Stimulated activated effector memory CD8-positive, alpha-beta T cell treated with anti-CD3 and anti-CD28 coated beads, Interleukin-12 subunit alpha, Interleukin-12 subunit beta, amount 100 ng/mL, for 72 hours (primary cell): ENCODE measurements around the gene ZNF524.
A peak's percentile ranks its signal among the peaks of the same experiment; 100 is the strongest.

Experiments
- ATAC-seq: fragments of 150-1000 bp; cut with Tn5 transposase; 2 replicates; pipeline ENCODE4 v1.10.0; 2021
- DNase-seq, 2 donors: peaks; one replicate each; pipeline ENCODE4 v3.0.0; 2021 to 2022; ENCODE audit warnings: low spot score in 2 of 2
- H3K27ac Mint-ChIP-seq: one replicate; pipeline ENCODE4 v1.8.0; 2022; ENCODE audit warnings: mild to moderate bottlenecking, mixed read lengths
- H3K36me3 Mint-ChIP-seq: one replicate; pipeline ENCODE4 v1.8.0; 2022; ENCODE audit warnings: mild to moderate bottlenecking, mixed read lengths
- H3K4me1 Mint-ChIP-seq: one replicate; pipeline ENCODE4 v1.8.0; 2022; ENCODE audit warnings: mixed read lengths
- H3K4me3 Mint-ChIP-seq: one replicate; pipeline ENCODE4 v1.8.0; 2022; ENCODE audit warnings: mild to moderate bottlenecking, mixed read lengths
- H3K9me3 Mint-ChIP-seq: one replicate; pipeline ENCODE4 v1.8.0; 2022; ENCODE audit warnings: mixed read lengths

The ZNF524 gene

GRCh38 chr19:55605637-55606470, 5.8 kb downstream of the ZNF524 start, which contains the start of gene ZNF865:
ZNF865 (plus strand) TSS chr19:55605647; CDS start chr19:55613619, 7,972 bp downstream.
- DNase-seq (peak; percentile 40 to 85), ATAC-seq (peak; percentile 60)
- Mint-ChIP-seq H3K9me3 (no peaks in the 10 kb centered on the region), H3K27ac (peak within 1 kb of the TSS; percentile 94), H3K36me3 (peaks cover 50% of the 10 kb centered on the region), H3K4me3 (peak within 1 kb of the TSS; percentile 91), H3K4me1 (peaks cover 73% of the 10 kb centered on the region)

- peak overlapping the region; percentile 94 for H3K27ac Mint-ChIP-seq
- ATAC-seq (no peak), DNase-seq (no peak)
- peaks cover 44% of the 10 kb centered on the region for H3K36me3 Mint-ChIP-seq
- H3K9me3 Mint-ChIP-seq: no peaks in the 10 kb centered on the region
- H3K4me1 Mint-ChIP-seq: peaks cover 73% of the 10 kb centered on the region
- H3K4me3 Mint-ChIP-seq: peak overlapping the region; percentile 91
Observed at GRCh38 chr19:55606471-55606787, 6.3 kb downstream of the ZNF524 start.

- peaks cover 40% of the 10 kb centered on the region for H3K36me3 Mint-ChIP-seq
- no peaks in the 10 kb centered on the region for H3K9me3 Mint-ChIP-seq
- ATAC-seq (no peak), DNase-seq (no peak)
- peaks cover 73% of the 10 kb centered on the region for H3K4me1 Mint-ChIP-seq
- H3K4me3 Mint-ChIP-seq: peak overlapping the region; percentile 91
- peak overlapping the region; percentile 94 for H3K27ac Mint-ChIP-seq
Observed at GRCh38 chr19:55606817-55607216, 6.7 kb downstream of the ZNF524 start.

GRCh38 chr19:55609326-55609725, 9.2 kb downstream of the ZNF524 start:
- Mint-ChIP-seq H3K4me3 (no peak overlapping the region), H3K9me3 (no peaks in the 10 kb centered on the region), H3K27ac (no peak overlapping the region), H3K4me1 (peaks cover 75% of the 10 kb centered on the region), H3K36me3 (peaks cover 37% of the 10 kb centered on the region)
- DNase-seq: no peak
- no peak for ATAC-seq

GRCh38 chr19:55611300-55611982, 11.4 kb downstream of the ZNF524 start:
- H3K4me1 Mint-ChIP-seq: peaks cover 61% of the 10 kb centered on the region
- H3K9me3 Mint-ChIP-seq: no peaks in the 10 kb centered on the region
- H3K36me3 Mint-ChIP-seq: peaks cover 27% of the 10 kb centered on the region
- H3K4me3 Mint-ChIP-seq: no peak overlapping the region
- ATAC-seq: no peak
- H3K27ac Mint-ChIP-seq: peak overlapping the region; percentile 83
- DNase-seq: no peak

- H3K27ac Mint-ChIP-seq: peak overlapping the region; percentile 83
- ATAC-seq (no peak), DNase-seq (no peak)
- no peak overlapping the region for H3K4me3 Mint-ChIP-seq
- H3K36me3 Mint-ChIP-seq: peaks cover 27% of the 10 kb centered on the region
- H3K4me1 Mint-ChIP-seq: peaks cover 54% of the 10 kb centered on the region
- no peaks in the 10 kb centered on the region for H3K9me3 Mint-ChIP-seq
Observed at GRCh38 chr19:55611983-55612645, 12.0 kb downstream of the ZNF524 start.

GRCh38 chr19:55613396-55613795, 13.3 kb downstream of the ZNF524 start:
- no peaks in the 10 kb centered on the region for H3K9me3 Mint-ChIP-seq
- no peak for ATAC-seq
- no peak overlapping the region for H3K4me3 Mint-ChIP-seq
- H3K27ac Mint-ChIP-seq: peak overlapping the region; percentile 83
- no peak for DNase-seq
- H3K4me1 Mint-ChIP-seq: peaks cover 42% of the 10 kb centered on the region
- peaks cover 36% of the 10 kb centered on the region for H3K36me3 Mint-ChIP-seq

GRCh38 chr19:55613930-55614710, 14.0 kb downstream of the ZNF524 start:
- peaks cover 38% of the 10 kb centered on the region for H3K4me1 Mint-ChIP-seq
- no peak overlapping the region for H3K27ac Mint-ChIP-seq
- DNase-seq: no peak

GRCh38 chr19:55614711-55615542, 14.8 kb downstream of the ZNF524 start:
- no peaks in the 10 kb centered on the region for H3K9me3 Mint-ChIP-seq
- ATAC-seq: no peak

More at GRCh38 chr19:55613930-55614710, 14.0 kb downstream of the ZNF524 start:
- no peaks in the 10 kb centered on the region for H3K9me3 Mint-ChIP-seq
- H3K36me3 Mint-ChIP-seq: peaks cover 38% of the 10 kb centered on the region
- ATAC-seq: no peak
- no peak overlapping the region for H3K4me3 Mint-ChIP-seq

GRCh38 chr19:55615543-55616394, 15.7 kb downstream of the ZNF524 start:
- H3K27ac Mint-ChIP-seq: no peak overlapping the region
- no peak overlapping the region for H3K4me3 Mint-ChIP-seq
- DNase-seq: no peak
- H3K36me3 Mint-ChIP-seq: peaks cover 41% of the 10 kb centered on the region
- H3K4me1 Mint-ChIP-seq: peaks cover 24% of the 10 kb centered on the region
- no peaks in the 10 kb centered on the region for H3K9me3 Mint-ChIP-seq
- ATAC-seq: no peak

More at GRCh38 chr19:55614711-55615542, 14.8 kb downstream of the ZNF524 start:
- no peak for DNase-seq
- Mint-ChIP-seq H3K4me1 (peaks cover 31% of the 10 kb centered on the region), H3K4me3 (no peak overlapping the region), H3K36me3 (peaks cover 36% of the 10 kb centered on the region), H3K27ac (no peak overlapping the region)

- no peak for DNase-seq
- no peak overlapping the region for H3K27ac Mint-ChIP-seq
- no peaks in the 10 kb centered on the region for H3K9me3 Mint-ChIP-seq
- H3K4me1 Mint-ChIP-seq: peaks cover 17% of the 10 kb centered on the region
- H3K4me3 Mint-ChIP-seq: no peak overlapping the region
- ATAC-seq: no peak
- H3K36me3 Mint-ChIP-seq: peaks cover 43% of the 10 kb centered on the region
Observed at GRCh38 chr19:55616395-55616875, 16.3 kb downstream of the ZNF524 start.

- no peak for DNase-seq
- peaks cover 43% of the 10 kb centered on the region for H3K36me3 Mint-ChIP-seq
- no peaks in the 10 kb centered on the region for H3K9me3 Mint-ChIP-seq
- H3K4me1 Mint-ChIP-seq: peaks cover 9% of the 10 kb centered on the region
- ATAC-seq: no peak
- no peak overlapping the region for H3K27ac Mint-ChIP-seq
- H3K4me3 Mint-ChIP-seq: no peak overlapping the region
Observed at GRCh38 chr19:55617426-55617825, 17.3 kb downstream of the ZNF524 start.

- H3K36me3 Mint-ChIP-seq: peaks cover 43% of the 10 kb centered on the region
- peaks cover 2% of the 10 kb centered on the region for H3K4me1 Mint-ChIP-seq
- no peak for ATAC-seq
- no peak overlapping the region for H3K4me3 Mint-ChIP-seq
- no peak for DNase-seq
- no peak overlapping the region for H3K27ac Mint-ChIP-seq
- no peaks in the 10 kb centered on the region for H3K9me3 Mint-ChIP-seq
Observed at GRCh38 chr19:55618426-55618825, 18.3 kb downstream of the ZNF524 start.
